Parathyroid adenoma (tissue), 2 donors: ENCODE data around the gene LPAR1.

Experiments
- H2AFZ ChIP-seq: fragments of 300-600 bp; sonication (generic); one replicate; pipeline ENCODE4 v1.7.0; 2017; ENCODE audit warnings: antibody characterized with exemption, mild to moderate bottlenecking
- H3K27ac ChIP-seq: fragments of 300-600 bp; sonication (generic); one replicate; pipeline ENCODE4 v1.7.0; 2017
- H3K27me3 ChIP-seq: fragments of 300-600 bp; sonication (generic); one replicate; pipeline ENCODE4 v1.7.0; 2017; ENCODE audit warnings: low read length; ENCODE audit not compliant: control insufficient read depth, insufficient read depth
- H3K36me3 ChIP-seq: fragments of 300-600 bp; sonication (generic); one replicate; pipeline ENCODE4 v1.7.0; 2017; ENCODE audit warnings: low read length; ENCODE audit not compliant: control insufficient read depth, insufficient read depth
- H3K4me1 ChIP-seq: fragments of 300-600 bp; sonication (generic); one replicate; pipeline ENCODE4 v1.7.0; 2017; ENCODE audit warnings: control low read depth
- H3K4me2 ChIP-seq: fragments of 300-600 bp; sonication (generic); one replicate; pipeline ENCODE4 v1.7.0; 2017; ENCODE audit warnings: low read length
- H3K4me3 ChIP-seq: fragments of 300-600 bp; sonication (generic); one replicate; pipeline ENCODE4 v1.7.0; 2017; ENCODE audit warnings: low read depth, low read length
- H3K79me2 ChIP-seq: fragments of 300-600 bp; sonication (generic); one replicate; pipeline ENCODE4 v1.7.0; 2017; ENCODE audit warnings: control low read depth
- H3K9ac ChIP-seq: fragments of 300-600 bp; sonication (generic); one replicate; pipeline ENCODE4 v1.7.0; 2017; ENCODE audit warnings: mild to moderate bottlenecking
- H3K9me3 ChIP-seq: fragments of 300-600 bp; sonication (generic); one replicate; pipeline ENCODE4 v1.7.0; 2017; ENCODE audit warnings: low read length; ENCODE audit not compliant: control insufficient read depth
- TF ChIP-seq, protein P1 (sequence below): fragments of 300-600 bp; sonication (generic); IDR thresholded peaks from one replicate; pipeline ENCODE4 v1.7.0; 2017; ENCODE audit warnings: antibody characterized with exemption, mild to moderate bottlenecking
- donor health status: primary hyperparathyroidism.

The LPAR1 gene

DNA sequence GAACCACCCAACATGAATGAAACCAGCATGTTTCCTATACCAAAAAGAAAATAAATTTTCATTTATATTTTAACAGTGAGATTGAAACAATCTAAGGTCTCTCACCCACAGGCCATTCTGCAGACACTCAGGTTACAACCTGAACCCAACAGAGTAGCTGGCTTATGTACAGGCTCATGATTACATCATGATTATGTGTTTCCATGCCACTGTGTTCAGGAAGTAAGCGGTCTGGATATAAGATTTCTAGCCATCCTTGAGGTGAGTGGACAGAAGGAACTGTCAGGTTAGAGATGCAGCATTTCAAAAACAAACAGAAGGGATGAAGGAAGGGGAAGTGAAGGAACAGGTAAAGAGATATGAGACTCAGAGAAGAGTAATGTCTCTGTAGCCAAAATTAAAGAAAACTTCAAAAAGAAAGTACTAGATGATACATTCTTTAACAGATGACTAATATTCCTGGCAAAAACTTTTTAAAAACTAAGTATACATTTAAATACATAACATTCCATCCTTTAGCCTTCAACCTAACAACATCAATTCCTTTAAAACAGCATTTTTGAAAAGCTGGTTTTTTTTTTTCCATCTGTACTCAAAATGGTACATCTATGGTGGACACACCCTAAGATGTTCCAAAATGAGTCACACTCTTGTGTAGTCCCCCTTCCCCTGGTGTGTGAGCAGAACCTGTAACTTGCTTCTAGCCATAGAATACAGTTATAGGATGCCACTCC lies 119.8 kb downstream of the LPAR1 start:
- TF ChIP-seq, protein P1, sequence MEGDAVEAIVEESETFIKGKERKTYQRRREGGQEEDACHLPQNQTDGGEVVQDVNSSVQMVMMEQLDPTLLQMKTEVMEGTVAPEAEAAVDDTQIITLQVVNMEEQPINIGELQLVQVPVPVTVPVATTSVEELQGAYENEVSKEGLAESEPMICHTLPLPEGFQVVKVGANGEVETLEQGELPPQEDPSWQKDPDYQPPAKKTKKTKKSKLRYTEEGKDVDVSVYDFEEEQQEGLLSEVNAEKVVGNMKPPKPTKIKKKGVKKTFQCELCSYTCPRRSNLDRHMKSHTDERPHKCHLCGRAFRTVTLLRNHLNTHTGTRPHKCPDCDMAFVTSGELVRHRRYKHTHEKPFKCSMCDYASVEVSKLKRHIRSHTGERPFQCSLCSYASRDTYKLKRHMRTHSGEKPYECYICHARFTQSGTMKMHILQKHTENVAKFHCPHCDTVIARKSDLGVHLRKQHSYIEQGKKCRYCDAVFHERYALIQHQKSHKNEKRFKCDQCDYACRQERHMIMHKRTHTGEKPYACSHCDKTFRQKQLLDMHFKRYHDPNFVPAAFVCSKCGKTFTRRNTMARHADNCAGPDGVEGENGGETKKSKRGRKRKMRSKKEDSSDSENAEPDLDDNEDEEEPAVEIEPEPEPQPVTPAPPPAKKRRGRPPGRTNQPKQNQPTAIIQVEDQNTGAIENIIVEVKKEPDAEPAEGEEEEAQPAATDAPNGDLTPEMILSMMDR: no peak
- Histone ChIP-seq H3K27me3 (no peaks in the 10 kb centered on the region), H3K9me3 (no peaks in the 10 kb centered on the region), H2AFZ (no peak overlapping the region), H3K36me3 (no peaks in the 10 kb centered on the region), H3K4me2 (no peak overlapping the region), H3K9ac (no peak overlapping the region), H3K27ac (no peak overlapping the region), H3K4me3 (no peak overlapping the region), H3K79me2 (no peaks in the 10 kb centered on the region), H3K4me1 (no peaks in the 10 kb centered on the region)

DNA sequence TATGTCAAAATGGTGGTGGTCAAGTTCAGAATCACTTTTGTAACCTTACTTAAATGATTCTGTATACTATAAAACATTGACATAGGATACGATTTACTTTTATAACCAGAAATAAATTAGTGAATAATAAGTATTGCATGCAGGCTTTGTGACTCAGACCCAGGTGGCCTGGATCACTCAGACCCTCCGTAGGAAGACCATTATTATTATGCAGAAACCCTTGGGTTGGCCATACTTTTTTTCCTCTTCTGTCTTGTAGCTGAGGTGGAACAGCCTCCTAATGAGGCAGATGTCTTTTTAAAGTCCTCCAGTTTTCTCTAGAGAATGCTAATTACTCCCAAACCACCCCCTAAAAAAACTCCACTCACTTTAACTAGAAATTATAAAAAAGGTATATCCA lies 121.9 kb downstream of the LPAR1 start:
- no peaks in the 10 kb centered on the region for H3K79me2 ChIP-seq
- TF ChIP-seq, protein P1: no peak
- no peak overlapping the region for H3K9ac ChIP-seq
- H3K27ac ChIP-seq: no peak overlapping the region
- no peak overlapping the region for H3K4me3 ChIP-seq
- H3K27me3 ChIP-seq: no peaks in the 10 kb centered on the region
- H3K4me2 ChIP-seq: no peak overlapping the region
- H3K4me1 ChIP-seq: no peaks in the 10 kb centered on the region
- no peaks in the 10 kb centered on the region for H3K36me3 ChIP-seq
- no peaks in the 10 kb centered on the region for H3K9me3 ChIP-seq
- H2AFZ ChIP-seq: no peak overlapping the region

DNA sequence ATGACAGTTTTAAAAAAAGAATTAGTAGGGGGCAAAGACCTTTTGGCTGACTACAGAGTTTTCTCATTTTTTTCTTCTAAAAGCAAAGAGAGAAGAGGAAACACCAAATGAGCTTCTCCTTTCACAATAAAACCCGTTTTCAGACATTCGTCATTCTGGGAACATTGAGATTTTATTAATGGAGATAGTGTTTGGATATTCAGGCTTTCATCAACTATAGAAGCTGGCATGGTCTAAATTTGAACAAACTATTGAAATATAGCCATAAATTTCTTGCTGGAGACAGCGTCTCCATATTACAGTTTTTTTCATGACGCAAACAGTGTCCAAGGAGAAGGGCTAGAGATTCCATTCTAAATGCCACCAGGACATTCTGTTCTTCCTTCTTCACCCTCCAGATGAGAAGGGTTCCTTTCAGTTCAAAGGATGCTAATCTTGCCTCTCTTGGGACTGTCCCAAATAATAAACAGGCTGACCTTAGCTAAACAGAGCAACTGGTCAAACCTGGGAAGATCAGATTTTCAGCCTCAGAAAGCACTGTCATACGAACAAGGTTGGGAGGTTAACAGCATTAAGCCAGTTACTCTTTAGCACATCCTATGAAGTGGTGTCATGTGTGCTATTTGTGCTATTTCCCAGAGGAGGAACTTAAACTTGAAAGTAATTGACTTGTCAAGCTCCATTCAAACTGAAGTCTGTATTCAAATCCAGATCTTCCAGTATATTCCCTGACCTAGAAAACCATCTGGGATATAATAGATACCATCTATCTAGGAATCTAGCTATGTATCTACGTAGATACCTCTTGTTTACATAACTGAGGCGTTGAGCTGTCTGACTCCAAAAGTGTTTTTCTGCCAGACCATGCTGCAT lies 125.6 kb downstream of the LPAR1 start:
- Histone ChIP-seq H3K4me3 (no peak overlapping the region), H2AFZ (no peak overlapping the region), H3K4me2 (no peak overlapping the region), H3K27me3 (no peaks in the 10 kb centered on the region), H3K79me2 (no peaks in the 10 kb centered on the region), H3K36me3 (no peaks in the 10 kb centered on the region), H3K9me3 (no peaks in the 10 kb centered on the region), H3K9ac (no peak overlapping the region), H3K4me1 (no peaks in the 10 kb centered on the region), H3K27ac (peak overlapping the region; percentile 29)
- TF ChIP-seq, protein P1: no peak

DNA sequence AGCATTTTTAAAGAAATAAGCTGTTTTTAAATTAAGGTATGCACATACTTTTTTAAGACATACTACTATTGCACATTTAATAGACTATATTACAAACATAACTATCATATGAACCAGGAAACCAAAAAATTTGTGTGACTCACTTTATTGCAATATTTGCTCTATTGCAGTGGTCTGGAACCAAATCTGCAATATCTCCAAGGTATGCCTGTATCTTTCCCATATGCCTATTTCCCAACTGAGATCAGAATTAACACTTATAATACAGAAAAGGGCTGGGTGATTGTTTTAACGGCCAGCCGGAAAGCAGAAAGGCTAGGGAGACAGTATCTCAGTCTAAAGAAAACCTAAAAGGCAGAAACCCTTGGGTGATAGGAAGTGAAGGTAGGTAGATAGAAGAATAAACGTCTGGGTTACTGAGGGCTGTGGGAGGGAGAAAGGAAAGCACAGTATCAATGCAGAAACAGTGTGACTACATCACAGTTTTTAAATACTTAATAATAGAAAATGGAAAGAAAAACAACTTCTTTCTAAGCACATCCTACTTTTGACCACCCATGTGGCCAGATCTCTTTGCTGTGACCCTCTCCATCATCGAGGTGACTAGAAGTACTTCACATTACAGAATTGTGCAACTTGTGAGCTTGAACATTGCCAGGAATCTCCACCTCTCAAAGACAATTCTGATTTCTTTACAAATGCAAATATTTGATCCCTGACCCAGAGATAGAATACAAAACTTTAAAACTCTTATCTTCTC lies 126.4 kb downstream of the LPAR1 start:
- Histone ChIP-seq H3K36me3 (no peaks in the 10 kb centered on the region), H3K79me2 (no peaks in the 10 kb centered on the region), H3K4me1 (no peaks in the 10 kb centered on the region), H3K9ac (no peak overlapping the region), H3K27me3 (no peaks in the 10 kb centered on the region), H2AFZ (no peak overlapping the region), H3K4me3 (no peak overlapping the region), H3K27ac (peak overlapping the region; percentile 29), H3K4me2 (no peak overlapping the region), H3K9me3 (no peaks in the 10 kb centered on the region)
- TF ChIP-seq, protein P1: no peak
